Measurements from ENCODE around the gene AQP1.

GRCh38 chr7:30865076-30865475, 46.6 kb upstream of the AQP1 start:
- TF ChIP-seq CTCF (conservative IDR thresholded peaks at IDR 0.05; ENCODE audit: low read depth, low read length) (no peak), EZH2 (IDR thresholded peaks at IDR 0.05; ENCODE audit: low read length, unreplicated experiment) (no peak), EZH2phosphoT487 (IDR thresholded peaks at IDR 0.05; ENCODE audit: borderline replicate concordance, low read length) (no peak)

Data from PC-3 (cell line).